ENCODE data around the gene SPPL3. TPM values are rescaled to one million over a fixed set of nuclear protein-coding genes. Genes with fewer than 3 reads are reported as not detected.
"Not testable (repeated sequence)": the region's sequence is repeated elsewhere in the genome, so short reads cannot be mapped to it uniquely, and the experiment has no call there.

Gene SPPL3
- total RNA-seq, 4 donors from 2014 or later = 25.7 to 37.5 (median 34.7) TPM

- 91 to 94% methylated on average over 3 of the region's 3 CpGs for WGBS, 2 donors
- no peak for DNase-seq
- Histone ChIP-seq H3K27me3 (no peaks in the 10 kb centered on the region), H3K27ac (no peak overlapping the region), H3K4me3 (replicated peaks in 1 of 3) (no peak overlapping the region), H3K4me1 (no peaks in the 10 kb centered on the region), H3K36me3 (peaks cover 5 to 14% of the 10 kb centered on the region in 2 donors), H3K9me3 (no peaks in the 10 kb centered on the region)
- TF ChIP-seq POLR2A (IDR thresholded peaks at IDR 0.05) (no peak), CTCF (IDR thresholded peaks at IDR 0.05) (no peak)
- intact Hi-C loops (cut with DNase I) = no loop called here
These were observed 169.0 kb downstream of the SPPL3 start for GRCh38 chr12:120735181-120735580.

- no peaks in the 10 kb centered on the region for H3K27me3 ChIP-seq
- TF ChIP-seq POLR2A (IDR thresholded peaks at IDR 0.05) (no peak), CTCF (IDR thresholded peaks at IDR 0.05) (no peak)
- intact Hi-C loops (cut with DNase I) = no loop called here
- H3K4me1 ChIP-seq = no peaks in the 10 kb centered on the region
- H3K27ac ChIP-seq = no peak overlapping the region
- no peak for DNase-seq
- no peaks in the 10 kb centered on the region for H3K9me3 ChIP-seq
- H3K4me3 ChIP-seq (replicated peaks in 1 of 3) = no peak overlapping the region
- peaks cover 3 to 9% of the 10 kb centered on the region in 2 donors for H3K36me3 ChIP-seq
- 95 to 97% methylated on average over 10 of the region's 10 CpGs for WGBS, 2 donors
These were observed 169.9 kb downstream of the SPPL3 start for GRCh38 chr12:120734210-120734609.

DNA sequence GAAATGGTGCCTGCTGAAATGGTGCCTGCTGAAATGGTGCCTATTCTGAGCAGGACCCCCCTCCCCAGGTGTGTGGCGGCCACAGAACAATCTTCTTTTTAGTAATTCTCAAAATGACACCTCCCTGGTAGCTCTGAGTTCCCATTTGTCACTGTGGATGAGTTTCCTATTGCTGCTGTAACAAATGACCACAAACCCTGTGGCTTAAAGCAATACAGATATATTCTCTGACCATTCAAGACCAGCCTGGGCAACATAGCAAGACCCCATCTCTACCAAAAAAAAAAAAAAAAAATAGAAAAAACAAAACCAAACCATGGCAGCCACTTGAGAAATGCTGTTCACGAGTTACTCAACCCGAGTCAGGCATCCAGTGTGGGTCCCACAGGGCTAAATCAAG lies 170.6 kb downstream of the SPPL3 start:
- TF ChIP-seq CTCF (IDR thresholded peaks at IDR 0.05) (no peak), POLR2A (IDR thresholded peaks at IDR 0.05) (no peak)
- 80 to 89% methylated on average over 3 of the region's 3 CpGs for WGBS, 2 donors

DNA sequence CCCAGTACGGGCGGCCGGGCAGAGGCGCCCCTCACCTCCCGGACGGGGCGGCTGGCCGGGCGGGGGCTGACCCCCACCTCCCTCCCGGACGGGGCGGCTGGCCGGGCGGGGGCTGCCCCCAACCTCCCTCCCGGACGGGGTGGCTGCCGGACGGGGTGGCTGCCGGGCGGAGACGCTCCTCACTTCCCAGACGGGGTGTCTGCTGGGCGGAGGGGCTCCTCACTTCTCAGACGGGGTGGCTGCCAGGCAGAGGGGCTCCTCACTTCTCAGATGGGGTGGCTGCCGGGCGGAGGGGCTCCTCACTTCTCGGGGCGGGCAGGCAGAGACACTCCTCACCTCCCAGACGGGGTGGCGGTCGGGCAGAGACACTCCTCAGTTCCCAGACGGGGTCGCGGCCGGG lies 172.0 kb downstream of the SPPL3 start:
- H3K4me3 ChIP-seq (replicated peaks in 1 of 3); intact Hi-C loops (cut with DNase I); H3K27ac ChIP-seq; H3K27me3 ChIP-seq; H3K4me1 ChIP-seq; DNase-seq; H3K9me3 ChIP-seq; H3K36me3 ChIP-seq: not testable (repeated sequence)
- WGBS, 2 donors = 98 to 99% methylated on average over 9 to 17 of the region's 35 CpGs

More for the DNA sequence above, 170.6 kb downstream of the SPPL3 start:
- peaks cover 3% of the 10 kb centered on the region in 2 donors for H3K36me3 ChIP-seq
- no peaks in the 10 kb centered on the region for H3K27me3 ChIP-seq
- DNase-seq = no peak
- H3K27ac ChIP-seq = no peak overlapping the region
- intact Hi-C loops (cut with DNase I) = no loop called here
- no peak overlapping the region for H3K4me3 ChIP-seq (replicated peaks in 1 of 3)
- no peaks in the 10 kb centered on the region for H3K4me1 ChIP-seq
- no peaks in the 10 kb centered on the region for H3K9me3 ChIP-seq

- H3K9me3 ChIP-seq = no peaks in the 10 kb centered on the region
- H3K4me1 ChIP-seq = peaks cover 7 to 19% of the 10 kb centered on the region in 2 donors
- peaks cover 14 to 15% of the 10 kb centered on the region in 2 donors for H3K36me3 ChIP-seq
- H3K4me3 ChIP-seq (replicated peaks in 1 of 3) = no peak overlapping the region
- intact Hi-C loops (cut with DNase I) = loop anchor here (10.0 kb wide), 1 partner anchor 178 kb away; the partner anchor contains the start of gene SPPL3
- H3K27ac ChIP-seq = no peak overlapping the region
- H3K27me3 ChIP-seq = no peaks in the 10 kb centered on the region
- TF ChIP-seq CTCF (IDR thresholded peaks at IDR 0.05) (no peak), POLR2A (IDR thresholded peaks at IDR 0.05) (no peak)
- DNase-seq = no peak
- 95 to 100% methylated on average over 8 to 9 of the region's 9 CpGs for WGBS, 2 donors
These were observed 177.2 kb downstream of the SPPL3 start for GRCh38 chr12:120726961-120727360.

GRCh38 chr12:120726510-120726793 lies 177.7 kb downstream of the SPPL3 start:
- no peaks in the 10 kb centered on the region for H3K27me3 ChIP-seq
- intact Hi-C loops (cut with DNase I) = loop anchor here (10.0 kb wide), 1 partner anchor 178 kb away; the partner anchor contains the start of gene SPPL3
- no peak for DNase-seq
- TF ChIP-seq POLR2A (IDR thresholded peaks at IDR 0.05) = no peak
- TF ChIP-seq CTCF (IDR thresholded peaks at IDR 0.05) = no peak
- peaks cover 16 to 20% of the 10 kb centered on the region in 2 donors for H3K36me3 ChIP-seq
- H3K9me3 ChIP-seq = no peaks in the 10 kb centered on the region
- H3K4me1 ChIP-seq = peaks cover 7 to 19% of the 10 kb centered on the region in 2 donors
- 92 to 93% methylated on average over 9 of the region's 9 CpGs for WGBS, 2 donors
- peak overlapping the region in 2 of 3 donors; percentile 74 to 87 for H3K27ac ChIP-seq
- peak overlapping the region in 1 of 3 donors; percentile 81 for H3K4me3 ChIP-seq (replicated peaks in 1 of 3)
